Hepatocyte (in vitro differentiated cells): ENCODE results near the gene ZFPM1.

Source experiments
- EZH2 ChIP-seq: fragments of 200-600 bp; sonication (generic); IDR thresholded peaks from 2 replicates; pipeline ENCODE4 v1.6.1; 2016; ENCODE audit warnings: antibody characterized with exemption, mild to moderate bottlenecking, borderline replicate concordance
- EZH2phosphoT487 ChIP-seq: fragments of 200-600 bp; sonication (generic); IDR thresholded peaks from one replicate; pipeline ENCODE4 v1.6.1; 2018; ENCODE audit warnings: antibody characterized with exemption, mild to moderate bottlenecking, low read depth, moderate library complexity; ENCODE audit not compliant: unreplicated experiment, severe bottlenecking
- TF ChIP-seq, protein P1 (sequence below): fragments of 200-600 bp; sonication (generic); IDR thresholded peaks from 2 replicates; pipeline ENCODE4 v1.5.1; 2016; ENCODE audit warnings: antibody characterized with exemption, mild to moderate bottlenecking; ENCODE audit not compliant: poor library complexity

DNA sequence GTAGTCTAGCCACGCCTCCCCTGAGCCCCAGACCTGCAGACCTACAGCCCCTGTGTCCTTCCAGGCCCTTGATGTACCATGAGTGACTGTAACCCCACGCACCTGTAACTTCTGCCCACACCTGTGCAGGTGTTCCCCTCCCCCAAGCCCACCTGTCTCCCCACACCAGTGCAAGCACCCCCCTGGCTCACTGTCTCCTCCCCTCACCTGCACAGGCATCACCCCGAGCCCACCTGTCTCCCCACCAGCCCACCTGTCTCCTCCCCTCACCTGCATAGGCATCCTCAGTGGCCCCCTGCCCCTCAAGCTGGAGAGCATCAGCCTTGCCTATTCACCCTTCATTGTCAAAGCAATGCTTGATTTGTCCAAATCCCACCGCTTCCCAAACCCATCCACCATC, 84.8 kb downstream of the ZFPM1 start:
- TF ChIP-seq, protein P1, sequence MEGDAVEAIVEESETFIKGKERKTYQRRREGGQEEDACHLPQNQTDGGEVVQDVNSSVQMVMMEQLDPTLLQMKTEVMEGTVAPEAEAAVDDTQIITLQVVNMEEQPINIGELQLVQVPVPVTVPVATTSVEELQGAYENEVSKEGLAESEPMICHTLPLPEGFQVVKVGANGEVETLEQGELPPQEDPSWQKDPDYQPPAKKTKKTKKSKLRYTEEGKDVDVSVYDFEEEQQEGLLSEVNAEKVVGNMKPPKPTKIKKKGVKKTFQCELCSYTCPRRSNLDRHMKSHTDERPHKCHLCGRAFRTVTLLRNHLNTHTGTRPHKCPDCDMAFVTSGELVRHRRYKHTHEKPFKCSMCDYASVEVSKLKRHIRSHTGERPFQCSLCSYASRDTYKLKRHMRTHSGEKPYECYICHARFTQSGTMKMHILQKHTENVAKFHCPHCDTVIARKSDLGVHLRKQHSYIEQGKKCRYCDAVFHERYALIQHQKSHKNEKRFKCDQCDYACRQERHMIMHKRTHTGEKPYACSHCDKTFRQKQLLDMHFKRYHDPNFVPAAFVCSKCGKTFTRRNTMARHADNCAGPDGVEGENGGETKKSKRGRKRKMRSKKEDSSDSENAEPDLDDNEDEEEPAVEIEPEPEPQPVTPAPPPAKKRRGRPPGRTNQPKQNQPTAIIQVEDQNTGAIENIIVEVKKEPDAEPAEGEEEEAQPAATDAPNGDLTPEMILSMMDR: no peak
- no peak for TF ChIP-seq EZH2
- no peak for TF ChIP-seq EZH2phosphoT487
